Osteoblast (primary cell): ENCODE data around the gene DENND1A. TPM values are rescaled to one million over a fixed set of nuclear protein-coding genes. Genes with fewer than 3 reads are reported as not detected.

Experiments used
- DNase-seq: peaks from one replicate; pipeline ENCODE4 v3.0.0; 2011; ENCODE audit warnings: low spot score, mixed read lengths; ENCODE audit not compliant: insufficient read length; ENCODE audit errors: missing footprints
- H2AFZ ChIP-seq: 2 replicates; pipeline ENCODE4 v1.6.0; 2011; ENCODE audit warnings: mild to moderate bottlenecking, low read length
- H3K27ac ChIP-seq: 2 replicates; pipeline ENCODE4 v1.5.1; 2011; ENCODE audit warnings: mild to moderate bottlenecking, low read depth, low read length, moderate library complexity
- H3K27me3 ChIP-seq: 2 replicates; pipeline ENCODE4 v1.6.0; 2012; ENCODE audit warnings: mild to moderate bottlenecking, control low read depth, inconsistent platforms, low read length, moderate library complexity; ENCODE audit not compliant: insufficient read depth
- H3K36me3 ChIP-seq: 2 replicates; pipeline ENCODE4 v1.5.1; 2011; ENCODE audit warnings: mild to moderate bottlenecking, low read length, control low read depth, moderate library complexity; ENCODE audit not compliant: insufficient read depth
- H3K4me1 ChIP-seq: 2 replicates; pipeline ENCODE4 v1.5.1; 2011; ENCODE audit warnings: mild to moderate bottlenecking, low read length, control low read depth, moderate library complexity; ENCODE audit not compliant: insufficient read depth
- H3K4me2 ChIP-seq: 2 replicates; pipeline ENCODE4 v1.6.0; 2011; ENCODE audit warnings: mild to moderate bottlenecking, low read length; ENCODE audit not compliant: insufficient read depth
- H3K4me3 ChIP-seq: fragments of 200-600 bp; sonication (generic); 3 replicates; pipeline ENCODE4 v1.5.1; 2012; ENCODE audit warnings: mild to moderate bottlenecking, low read length, inconsistent platforms; ENCODE audit not compliant: insufficient read depth
- H3K79me2 ChIP-seq: 2 replicates; pipeline ENCODE4 v1.6.0; 2012; ENCODE audit warnings: mild to moderate bottlenecking, low read length, control low read depth, inconsistent platforms; ENCODE audit not compliant: insufficient read depth
- H3K9me3 ChIP-seq: 2 replicates; pipeline ENCODE4 v1.5.1; 2011; ENCODE audit warnings: low read depth, low read length, control low read depth
- H4K20me1 ChIP-seq: 2 replicates; pipeline ENCODE4 v1.6.0; 2012; ENCODE audit warnings: mild to moderate bottlenecking, low read length, control low read depth; ENCODE audit not compliant: insufficient read depth
- total RNA-seq: library from RNA; depleted of rRNA; stranded (reverse); fragments of >200 nt; gene quantifications from 2 replicates; pipeline ENCODE4 v1.2.3, GENCODE V29; 2012
- TF ChIP-seq, protein P1 (sequence below): IDR thresholded peaks from 2 replicates; pipeline ENCODE4 v1.5.1; 2011; ENCODE audit warnings: mild to moderate bottlenecking, low read depth, low read length, moderate library complexity; ENCODE audit errors: extremely low read depth

DENND1A gene
- total RNA-seq, 1 donor, result 14.1 TPM

DNA sequence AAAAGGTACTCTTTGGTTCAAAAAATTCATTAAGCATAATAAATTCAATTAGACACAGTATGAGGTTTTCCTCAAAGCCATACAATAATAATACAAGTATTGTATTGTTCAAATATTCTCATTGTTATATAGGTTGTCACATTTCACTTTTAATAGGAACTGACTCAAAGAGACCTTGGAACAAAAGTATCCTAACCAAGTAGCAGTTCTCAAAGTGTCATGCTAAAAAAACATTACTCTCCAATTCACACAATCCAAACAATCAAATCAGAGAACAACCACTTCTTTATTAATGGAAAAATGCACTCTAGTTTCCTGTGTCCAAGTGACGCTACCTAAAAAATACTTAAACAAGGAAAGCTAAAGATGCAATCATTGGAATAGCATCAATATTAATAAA, 115.4 kb downstream of the DENND1A start:
- no peak overlapping the region for H3K4me2 ChIP-seq
- TF ChIP-seq, protein P1, sequence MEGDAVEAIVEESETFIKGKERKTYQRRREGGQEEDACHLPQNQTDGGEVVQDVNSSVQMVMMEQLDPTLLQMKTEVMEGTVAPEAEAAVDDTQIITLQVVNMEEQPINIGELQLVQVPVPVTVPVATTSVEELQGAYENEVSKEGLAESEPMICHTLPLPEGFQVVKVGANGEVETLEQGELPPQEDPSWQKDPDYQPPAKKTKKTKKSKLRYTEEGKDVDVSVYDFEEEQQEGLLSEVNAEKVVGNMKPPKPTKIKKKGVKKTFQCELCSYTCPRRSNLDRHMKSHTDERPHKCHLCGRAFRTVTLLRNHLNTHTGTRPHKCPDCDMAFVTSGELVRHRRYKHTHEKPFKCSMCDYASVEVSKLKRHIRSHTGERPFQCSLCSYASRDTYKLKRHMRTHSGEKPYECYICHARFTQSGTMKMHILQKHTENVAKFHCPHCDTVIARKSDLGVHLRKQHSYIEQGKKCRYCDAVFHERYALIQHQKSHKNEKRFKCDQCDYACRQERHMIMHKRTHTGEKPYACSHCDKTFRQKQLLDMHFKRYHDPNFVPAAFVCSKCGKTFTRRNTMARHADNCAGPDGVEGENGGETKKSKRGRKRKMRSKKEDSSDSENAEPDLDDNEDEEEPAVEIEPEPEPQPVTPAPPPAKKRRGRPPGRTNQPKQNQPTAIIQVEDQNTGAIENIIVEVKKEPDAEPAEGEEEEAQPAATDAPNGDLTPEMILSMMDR, result no peak
- H3K79me2 ChIP-seq, result no peaks in the 10 kb centered on the region
- no peak for DNase-seq
- no peaks in the 10 kb centered on the region for H3K36me3 ChIP-seq
- H4K20me1 ChIP-seq, result peaks cover 3% of the 10 kb centered on the region
- no peak overlapping the region for H2AFZ ChIP-seq
- H3K27ac ChIP-seq, result no peak overlapping the region
- H3K9me3 ChIP-seq, result no peaks in the 10 kb centered on the region
- H3K4me3 ChIP-seq, result no peak overlapping the region
- H3K27me3 ChIP-seq, result no peaks in the 10 kb centered on the region
- no peaks in the 10 kb centered on the region for H3K4me1 ChIP-seq

DNA sequence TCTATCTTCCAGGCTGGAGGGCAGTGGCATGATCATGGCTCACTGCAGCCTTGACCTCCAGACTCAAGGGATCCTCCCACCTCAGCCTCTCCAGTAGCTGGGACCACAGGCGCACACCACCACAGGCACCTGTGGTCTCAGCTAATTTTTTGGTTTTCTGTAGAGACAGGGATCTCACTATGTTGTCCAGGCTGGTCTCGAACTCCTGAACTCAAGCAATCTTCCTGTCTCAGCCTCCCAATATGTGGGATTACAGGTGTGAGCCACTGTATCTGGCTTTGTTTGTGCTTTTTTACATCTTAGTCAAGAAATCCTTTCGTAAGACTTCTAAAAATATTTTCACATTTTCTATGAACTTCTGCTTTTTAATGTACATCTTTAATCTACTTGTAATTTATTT, 116.9 kb downstream of the DENND1A start:
- Histone ChIP-seq H3K4me2 (no peak overlapping the region), H4K20me1 (peaks cover 3% of the 10 kb centered on the region), H3K9me3 (no peaks in the 10 kb centered on the region), H3K79me2 (no peaks in the 10 kb centered on the region), H3K27me3 (no peaks in the 10 kb centered on the region), H3K4me1 (no peaks in the 10 kb centered on the region), H2AFZ (no peak overlapping the region), H3K27ac (no peak overlapping the region), H3K36me3 (no peaks in the 10 kb centered on the region), H3K4me3 (no peak overlapping the region)
- DNase-seq, result no peak
- TF ChIP-seq, protein P1, result no peak

DNA sequence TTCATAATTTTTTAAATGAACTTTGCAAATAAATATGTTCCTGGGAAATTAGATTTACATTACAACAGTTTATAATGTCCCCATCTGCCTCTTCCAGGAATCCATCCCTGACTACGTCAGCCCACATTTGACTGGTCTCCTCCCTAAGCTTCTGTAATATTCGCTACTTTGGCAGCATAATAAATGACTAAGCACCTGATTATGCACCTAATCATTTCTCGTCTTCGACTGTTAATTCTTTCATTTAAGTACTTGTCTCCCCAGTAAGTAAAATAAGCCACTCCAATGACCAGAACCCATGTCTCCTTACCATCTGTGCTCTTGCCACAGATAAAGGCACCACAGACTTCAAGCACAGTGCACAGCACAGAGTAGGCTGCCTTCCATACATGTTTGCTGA, 122.7 kb downstream of the DENND1A start:
- H3K4me2 ChIP-seq, result no peak overlapping the region
- no peaks in the 10 kb centered on the region for H3K79me2 ChIP-seq
- no peaks in the 10 kb centered on the region for H3K36me3 ChIP-seq
- no peak for DNase-seq
- H3K4me1 ChIP-seq, result no peaks in the 10 kb centered on the region
- H4K20me1 ChIP-seq, result no peaks in the 10 kb centered on the region
- no peaks in the 10 kb centered on the region for H3K27me3 ChIP-seq
- no peak overlapping the region for H3K27ac ChIP-seq
- TF ChIP-seq, protein P1, result no peak
- H3K4me3 ChIP-seq, result no peak overlapping the region
- H3K9me3 ChIP-seq, result no peaks in the 10 kb centered on the region
- H2AFZ ChIP-seq, result no peak overlapping the region

DNA sequence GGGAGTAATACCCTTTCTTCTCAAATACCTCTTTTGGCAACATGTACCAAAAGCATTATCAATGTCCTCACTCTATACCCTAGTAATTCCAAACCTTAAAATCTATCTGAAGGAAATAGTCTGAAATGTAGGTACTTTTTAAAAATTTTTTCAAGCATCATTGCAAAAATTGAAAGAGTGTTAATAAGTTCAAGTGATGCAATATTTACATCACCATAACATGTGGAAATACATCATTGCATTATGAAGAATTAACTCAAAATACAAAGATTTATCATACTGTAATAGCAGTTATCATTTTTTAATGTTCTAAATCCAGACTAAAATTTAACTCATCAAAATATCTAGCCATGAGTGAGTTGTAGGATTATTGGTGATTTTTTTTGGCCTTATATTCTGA, 123.1 kb downstream of the DENND1A start:
- Histone ChIP-seq H3K36me3 (no peaks in the 10 kb centered on the region), H3K9me3 (no peaks in the 10 kb centered on the region), H3K27ac (no peak overlapping the region), H4K20me1 (no peaks in the 10 kb centered on the region), H3K4me2 (no peak overlapping the region), H3K27me3 (no peaks in the 10 kb centered on the region), H2AFZ (no peak overlapping the region), H3K4me1 (no peaks in the 10 kb centered on the region), H3K4me3 (no peak overlapping the region), H3K79me2 (no peaks in the 10 kb centered on the region)
- TF ChIP-seq, protein P1, result no peak
- no peak for DNase-seq
